ENCODE measurements around the gene PLP2.

The PLP2 gene

DNA sequence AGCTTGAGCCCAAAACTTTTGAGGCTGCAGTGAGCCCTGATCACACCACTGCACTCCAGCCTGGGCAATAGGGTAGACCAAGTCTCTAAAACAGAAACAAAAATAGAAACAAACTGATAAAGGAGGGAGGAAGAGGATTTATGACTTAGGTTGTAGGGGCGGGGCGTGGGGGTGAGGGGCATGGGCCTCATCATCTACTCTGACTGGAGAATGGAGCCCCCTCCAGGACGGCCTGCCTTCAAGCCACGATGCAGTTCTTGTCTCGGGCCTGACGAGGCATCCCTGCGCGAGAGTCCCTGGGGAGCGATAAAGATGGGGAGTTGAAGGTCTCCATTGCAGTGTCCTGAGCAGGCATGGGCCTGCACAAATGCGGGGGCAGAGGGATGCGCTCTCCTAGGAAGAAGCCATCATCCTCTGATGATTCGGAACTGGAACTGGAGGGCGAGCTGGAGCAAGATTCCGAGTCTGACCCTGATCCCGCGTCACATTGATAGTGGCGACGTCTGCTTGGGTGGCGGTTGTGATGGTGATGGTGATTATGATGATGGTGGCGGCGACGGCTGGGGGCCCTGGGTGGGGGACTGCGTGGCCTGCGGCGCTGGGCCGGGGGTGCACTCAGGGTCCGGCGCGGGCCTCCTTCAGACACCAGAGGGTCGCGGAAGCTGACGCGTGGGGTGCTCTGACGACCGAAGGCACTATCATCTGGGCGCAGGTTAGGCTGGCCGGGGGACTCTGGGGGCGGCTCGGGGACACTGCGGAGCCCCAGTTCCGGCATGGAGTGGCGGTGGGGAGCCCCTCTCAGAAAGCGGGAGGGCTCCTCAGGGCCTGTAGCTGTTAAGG is 4.0 kb downstream of the PLP2 start:
- Histone ChIP-seq H3K9me2 (ENCODE audit: low read depth, low read length) (no peaks in the 10 kb centered on the region), H3K9ac (ENCODE audit: low read length) (no peak overlapping the region), H3F3A (ENCODE audit: insufficient read depth, low read length) (no peaks in the 10 kb centered on the region), H3K4me1 (ENCODE audit: insufficient read depth, low read length, severe bottlenecking) (peaks cover 13% of the 10 kb centered on the region), H2AFZ (ENCODE audit: low read length) (no peak overlapping the region), H3K9me3 (ENCODE audit: low read length) (no peaks in the 10 kb centered on the region), H3K4me3 (ENCODE audit: low read depth, low read length, poor library complexity, severe bottlenecking) (no peak overlapping the region), H3K36me3 (ENCODE audit: insufficient read depth, low read length) (peaks cover 58% of the 10 kb centered on the region), H3K4me2 (ENCODE audit: low read length) (no peak overlapping the region), H3K27ac (ENCODE audit: low read depth, low read length, poor library complexity, severe bottlenecking) (no peak overlapping the region), H3K79me2 (ENCODE audit: insufficient read depth, low read length) (no peaks in the 10 kb centered on the region), H3K27me3 (ENCODE audit: insufficient read depth, low read length) (no peaks in the 10 kb centered on the region), H4K20me1 (ENCODE audit: insufficient read depth, low read length) (no peaks in the 10 kb centered on the region)
- no peak for TF ChIP-seq EZH2 (IDR thresholded peaks at IDR 0.05; ENCODE audit: borderline replicate concordance, low read length)
- TF ChIP-seq, protein P1, sequence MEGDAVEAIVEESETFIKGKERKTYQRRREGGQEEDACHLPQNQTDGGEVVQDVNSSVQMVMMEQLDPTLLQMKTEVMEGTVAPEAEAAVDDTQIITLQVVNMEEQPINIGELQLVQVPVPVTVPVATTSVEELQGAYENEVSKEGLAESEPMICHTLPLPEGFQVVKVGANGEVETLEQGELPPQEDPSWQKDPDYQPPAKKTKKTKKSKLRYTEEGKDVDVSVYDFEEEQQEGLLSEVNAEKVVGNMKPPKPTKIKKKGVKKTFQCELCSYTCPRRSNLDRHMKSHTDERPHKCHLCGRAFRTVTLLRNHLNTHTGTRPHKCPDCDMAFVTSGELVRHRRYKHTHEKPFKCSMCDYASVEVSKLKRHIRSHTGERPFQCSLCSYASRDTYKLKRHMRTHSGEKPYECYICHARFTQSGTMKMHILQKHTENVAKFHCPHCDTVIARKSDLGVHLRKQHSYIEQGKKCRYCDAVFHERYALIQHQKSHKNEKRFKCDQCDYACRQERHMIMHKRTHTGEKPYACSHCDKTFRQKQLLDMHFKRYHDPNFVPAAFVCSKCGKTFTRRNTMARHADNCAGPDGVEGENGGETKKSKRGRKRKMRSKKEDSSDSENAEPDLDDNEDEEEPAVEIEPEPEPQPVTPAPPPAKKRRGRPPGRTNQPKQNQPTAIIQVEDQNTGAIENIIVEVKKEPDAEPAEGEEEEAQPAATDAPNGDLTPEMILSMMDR (IDR thresholded peaks at IDR 0.05; ENCODE audit: low read length) = no peak

DNA sequence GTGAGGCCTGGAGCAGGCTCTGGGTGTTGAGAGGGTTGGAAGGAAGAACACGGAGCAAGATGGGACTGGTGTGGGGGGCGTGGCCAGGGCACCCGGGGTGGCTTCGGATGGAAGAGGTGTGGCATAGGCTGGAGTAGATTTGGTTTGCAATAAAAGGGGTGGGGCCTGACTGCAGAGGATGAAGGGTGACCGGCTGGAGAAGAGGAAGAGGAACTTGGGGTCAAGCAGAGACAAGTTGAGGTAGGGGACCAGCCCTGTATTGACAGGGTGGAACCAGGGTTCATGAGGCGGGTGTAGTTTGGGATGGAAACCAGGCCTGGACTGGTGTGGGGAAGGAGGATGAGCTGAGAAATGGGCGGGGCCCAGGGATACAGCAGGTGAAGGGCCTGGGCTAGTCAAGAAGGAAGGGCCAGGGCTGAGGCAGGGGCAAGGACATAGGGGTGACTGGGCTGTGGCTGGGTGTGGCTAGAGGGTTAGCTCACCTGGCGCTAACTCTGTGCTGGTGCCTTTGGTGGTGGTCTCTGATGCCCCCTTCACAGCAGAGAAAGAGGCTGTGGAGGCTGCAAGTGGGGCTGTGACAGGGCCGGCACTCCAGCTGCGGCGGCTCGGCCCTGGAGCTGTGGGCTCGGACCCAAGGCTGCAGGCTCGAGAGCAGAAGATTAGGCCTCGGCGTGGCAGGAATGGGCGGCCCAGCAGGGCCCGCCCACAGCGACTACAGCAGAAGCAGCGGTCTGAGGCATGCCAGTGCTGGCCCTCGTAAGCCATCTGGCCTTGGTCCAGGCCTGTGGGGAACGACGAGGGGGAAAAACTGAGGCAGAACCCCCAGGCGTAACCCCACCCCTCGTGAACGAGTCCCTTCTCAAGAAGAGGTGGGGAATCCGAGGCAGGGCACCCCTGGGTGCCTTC is 5.0 kb downstream of the PLP2 start:
- H2AFZ ChIP-seq (ENCODE audit: low read length) = no peak overlapping the region
- H3K9me2 ChIP-seq (ENCODE audit: low read depth, low read length) = no peaks in the 10 kb centered on the region
- no peaks in the 10 kb centered on the region for H3K27me3 ChIP-seq (ENCODE audit: insufficient read depth, low read length)
- H3K9ac ChIP-seq (ENCODE audit: low read length) = no peak overlapping the region
- no peak overlapping the region for H3K4me2 ChIP-seq (ENCODE audit: low read length)
- H4K20me1 ChIP-seq (ENCODE audit: insufficient read depth, low read length) = no peaks in the 10 kb centered on the region
- no peaks in the 10 kb centered on the region for H3K79me2 ChIP-seq (ENCODE audit: insufficient read depth, low read length)
- peaks cover 10% of the 10 kb centered on the region for H3K4me1 ChIP-seq (ENCODE audit: insufficient read depth, low read length, severe bottlenecking)
- peaks cover 58% of the 10 kb centered on the region for H3K36me3 ChIP-seq (ENCODE audit: insufficient read depth, low read length)
- TF ChIP-seq EZH2 (IDR thresholded peaks at IDR 0.05; ENCODE audit: borderline replicate concordance, low read length) = no peak
- TF ChIP-seq, protein P1 (IDR thresholded peaks at IDR 0.05; ENCODE audit: low read length) = no peak
- H3K4me3 ChIP-seq (ENCODE audit: low read depth, low read length, poor library complexity, severe bottlenecking) = no peak overlapping the region
- no peak overlapping the region for H3K27ac ChIP-seq (ENCODE audit: low read depth, low read length, poor library complexity, severe bottlenecking)
- no peaks in the 10 kb centered on the region for H3K9me3 ChIP-seq (ENCODE audit: low read length)
- no peaks in the 10 kb centered on the region for H3F3A ChIP-seq (ENCODE audit: insufficient read depth, low read length)

DNA sequence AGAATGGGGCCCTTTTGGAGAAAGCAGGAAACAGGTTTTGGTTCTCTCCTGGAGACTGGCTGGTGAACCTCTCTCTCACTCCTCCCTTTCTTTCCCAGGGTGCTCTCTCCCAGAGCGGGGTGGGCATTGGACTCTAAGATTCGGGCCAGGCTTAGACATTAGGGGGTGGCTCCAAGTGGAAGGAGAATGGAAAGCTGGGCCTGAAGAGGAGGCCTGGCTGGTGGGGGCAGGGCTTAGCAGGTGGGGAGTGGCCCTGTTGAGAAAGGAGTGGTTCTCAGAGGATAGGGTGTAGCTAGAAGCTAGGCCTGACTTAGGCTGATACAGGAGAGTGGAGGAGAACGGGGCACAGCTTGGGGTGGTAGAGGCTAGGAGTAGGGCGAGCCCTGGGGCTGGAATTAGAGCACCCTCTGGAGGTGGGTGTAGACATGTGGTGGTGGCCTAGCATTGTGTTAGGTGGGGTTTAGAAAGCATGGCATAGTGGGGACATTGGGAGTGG is 5.7 kb downstream of the PLP2 start:
- no peaks in the 10 kb centered on the region for H3K79me2 ChIP-seq (ENCODE audit: insufficient read depth, low read length)
- no peak overlapping the region for H2AFZ ChIP-seq (ENCODE audit: low read length)
- H4K20me1 ChIP-seq (ENCODE audit: insufficient read depth, low read length) = no peaks in the 10 kb centered on the region
- TF ChIP-seq, protein P1 (IDR thresholded peaks at IDR 0.05; ENCODE audit: low read length) = no peak
- TF ChIP-seq EZH2 (IDR thresholded peaks at IDR 0.05; ENCODE audit: borderline replicate concordance, low read length) = no peak
- no peaks in the 10 kb centered on the region for H3K27me3 ChIP-seq (ENCODE audit: insufficient read depth, low read length)
- no peak overlapping the region for H3K4me2 ChIP-seq (ENCODE audit: low read length)
- no peaks in the 10 kb centered on the region for H3K9me3 ChIP-seq (ENCODE audit: low read length)
- H3K4me1 ChIP-seq (ENCODE audit: insufficient read depth, low read length, severe bottlenecking) = peaks cover 10% of the 10 kb centered on the region
- no peak overlapping the region for H3K27ac ChIP-seq (ENCODE audit: low read depth, low read length, poor library complexity, severe bottlenecking)
- H3K36me3 ChIP-seq (ENCODE audit: insufficient read depth, low read length) = peaks cover 62% of the 10 kb centered on the region
- H3F3A ChIP-seq (ENCODE audit: insufficient read depth, low read length) = no peaks in the 10 kb centered on the region
- no peak overlapping the region for H3K9ac ChIP-seq (ENCODE audit: low read length)
- H3K4me3 ChIP-seq (ENCODE audit: low read depth, low read length, poor library complexity, severe bottlenecking) = no peak overlapping the region
- H3K9me2 ChIP-seq (ENCODE audit: low read depth, low read length) = no peaks in the 10 kb centered on the region

Data from OCI-LY1 (cell line).